Measurements from ENCODE around the gene MGAT3. TPM values are rescaled to one million over a fixed set of nuclear protein-coding genes. Genes with fewer than 3 reads are reported as not detected.

MGAT3 gene
- total RNA-seq, 2 donors from 2014 or later = 0.82 to 7.4 TPM

DNA sequence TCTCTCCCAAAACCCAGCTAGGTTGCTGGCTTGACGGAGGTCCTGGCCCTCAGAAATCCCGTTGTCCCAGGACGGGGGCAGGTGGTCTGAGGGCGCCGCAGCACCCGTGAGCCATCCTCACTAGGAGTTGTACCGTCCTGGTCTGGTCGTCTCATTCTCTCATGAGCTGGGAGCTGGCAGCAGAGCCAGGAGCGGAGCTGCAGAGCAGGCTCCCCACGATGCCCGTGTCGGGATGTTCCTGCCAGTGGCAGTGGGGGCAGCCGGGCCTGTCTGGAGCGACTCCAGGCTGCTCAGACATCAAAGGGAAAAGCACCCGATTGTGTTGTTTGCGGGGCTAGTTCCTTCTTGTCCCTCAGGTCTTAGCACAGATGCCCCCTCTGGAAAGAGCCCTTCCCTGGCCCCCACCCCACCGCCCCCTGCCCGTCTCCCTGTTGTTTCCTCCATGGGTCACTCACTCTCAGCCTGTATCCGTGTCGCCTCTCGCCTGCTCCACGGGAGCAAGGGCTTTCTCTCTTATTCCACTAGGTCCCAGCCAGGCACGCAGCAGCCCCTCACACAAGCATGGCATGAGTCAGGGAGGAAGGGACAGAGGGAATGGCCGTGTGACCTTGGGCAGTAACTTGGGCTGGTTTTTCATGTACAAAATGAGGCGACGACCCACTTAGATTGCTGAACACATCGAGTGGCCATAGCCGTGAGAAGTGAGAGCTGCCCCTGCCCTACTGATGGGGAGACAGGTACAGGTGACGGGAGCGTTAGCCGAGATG, 23.2 kb upstream of the MGAT3 start:
- TF ChIP-seq POLR2AphosphoS5 (IDR thresholded peaks at IDR 0.05) (no peak), POLR2A (IDR thresholded peaks at IDR 0.05) (no peak)
- TF ChIP-seq, protein P1, sequence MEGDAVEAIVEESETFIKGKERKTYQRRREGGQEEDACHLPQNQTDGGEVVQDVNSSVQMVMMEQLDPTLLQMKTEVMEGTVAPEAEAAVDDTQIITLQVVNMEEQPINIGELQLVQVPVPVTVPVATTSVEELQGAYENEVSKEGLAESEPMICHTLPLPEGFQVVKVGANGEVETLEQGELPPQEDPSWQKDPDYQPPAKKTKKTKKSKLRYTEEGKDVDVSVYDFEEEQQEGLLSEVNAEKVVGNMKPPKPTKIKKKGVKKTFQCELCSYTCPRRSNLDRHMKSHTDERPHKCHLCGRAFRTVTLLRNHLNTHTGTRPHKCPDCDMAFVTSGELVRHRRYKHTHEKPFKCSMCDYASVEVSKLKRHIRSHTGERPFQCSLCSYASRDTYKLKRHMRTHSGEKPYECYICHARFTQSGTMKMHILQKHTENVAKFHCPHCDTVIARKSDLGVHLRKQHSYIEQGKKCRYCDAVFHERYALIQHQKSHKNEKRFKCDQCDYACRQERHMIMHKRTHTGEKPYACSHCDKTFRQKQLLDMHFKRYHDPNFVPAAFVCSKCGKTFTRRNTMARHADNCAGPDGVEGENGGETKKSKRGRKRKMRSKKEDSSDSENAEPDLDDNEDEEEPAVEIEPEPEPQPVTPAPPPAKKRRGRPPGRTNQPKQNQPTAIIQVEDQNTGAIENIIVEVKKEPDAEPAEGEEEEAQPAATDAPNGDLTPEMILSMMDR (IDR thresholded peaks at IDR 0.05) = no peak
- WGBS = 67% methylated on average over 26 of the region's 31 CpGs
- Histone ChIP-seq H3K4me1 (replicated peaks) (no peaks in the 10 kb centered on the region), H3K36me3 (peaks cover 0 to 6% of the 10 kb centered on the region in 2 donors), H3K27me3 (replicated peaks; ENCODE audit: insufficient read depth) (no peaks in the 10 kb centered on the region), H3K9me3 (no peaks in the 10 kb centered on the region), H3K27ac (no peak overlapping the region), H3K4me3 (no peak overlapping the region)
- intact Hi-C loops (cut with DNase I) = no loop called here
- no peak for DNase-seq (ENCODE audit: low spot score)

GRCh38 chr22:39434243-39434653, 22.6 kb upstream of the MGAT3 start:
- H3K27me3 ChIP-seq (replicated peaks; ENCODE audit: insufficient read depth) = no peaks in the 10 kb centered on the region
- no peaks in the 10 kb centered on the region for H3K9me3 ChIP-seq
- H3K36me3 ChIP-seq = peaks cover 0 to 6% of the 10 kb centered on the region in 2 donors
- H3K4me1 ChIP-seq (replicated peaks) = no peaks in the 10 kb centered on the region
- no peak for DNase-seq (ENCODE audit: low spot score)
- intact Hi-C loops (cut with DNase I) = no loop called here
- 74% methylated on average over 18 of the region's 18 CpGs for WGBS
- TF ChIP-seq POLR2A (IDR thresholded peaks at IDR 0.05) = no peak
- TF ChIP-seq POLR2AphosphoS5 (IDR thresholded peaks at IDR 0.05) = no peak
- TF ChIP-seq, protein P1 (IDR thresholded peaks at IDR 0.05) = no peak
- no peak overlapping the region for H3K27ac ChIP-seq
- H3K4me3 ChIP-seq = no peak overlapping the region

DNA sequence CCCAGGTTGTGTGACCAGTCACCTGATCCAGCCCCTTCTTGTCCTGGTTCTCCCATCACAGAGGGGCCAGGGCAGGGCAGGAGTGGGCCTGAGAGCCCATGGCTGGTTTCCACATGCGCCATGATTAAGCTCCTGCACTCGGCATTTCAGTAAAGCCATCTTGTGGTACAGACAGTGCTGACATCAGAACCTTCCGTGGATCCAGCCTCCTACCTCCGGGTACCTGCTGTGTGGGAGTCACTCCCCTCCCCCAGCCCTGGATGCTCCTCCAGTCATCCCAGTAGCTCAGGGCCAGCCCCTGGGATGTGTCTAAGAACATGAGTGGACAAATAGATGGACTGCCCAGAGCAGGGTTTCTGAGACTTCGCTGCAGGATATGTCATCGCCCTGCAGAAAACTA, 22.1 kb upstream of the MGAT3 start:
- Histone ChIP-seq H3K4me1 (replicated peaks) (no peaks in the 10 kb centered on the region), H3K4me3 (no peak overlapping the region), H3K9me3 (no peaks in the 10 kb centered on the region), H3K27me3 (replicated peaks; ENCODE audit: insufficient read depth) (no peaks in the 10 kb centered on the region), H3K27ac (no peak overlapping the region), H3K36me3 (peaks cover 0 to 6% of the 10 kb centered on the region in 2 donors)
- no peak for TF ChIP-seq POLR2AphosphoS5 (IDR thresholded peaks at IDR 0.05)
- TF ChIP-seq, protein P1 (IDR thresholded peaks at IDR 0.05) = no peak
- no peak for TF ChIP-seq POLR2A (IDR thresholded peaks at IDR 0.05)
- 86% methylated on average over 6 of the region's 6 CpGs for WGBS
- no peak for DNase-seq (ENCODE audit: low spot score)
- intact Hi-C loops (cut with DNase I) = no loop called here

GRCh38 chr22:39435616-39436015, 21.2 kb upstream of the MGAT3 start:
- Histone ChIP-seq H3K9me3 (no peaks in the 10 kb centered on the region), H3K4me3 (no peak overlapping the region), H3K27me3 (replicated peaks; ENCODE audit: insufficient read depth) (no peaks in the 10 kb centered on the region), H3K36me3 (no peaks in the 10 kb centered on the region), H3K4me1 (replicated peaks) (no peaks in the 10 kb centered on the region), H3K27ac (no peak overlapping the region)
- WGBS = 86% methylated on average over 8 of the region's 8 CpGs
- intact Hi-C loops (cut with DNase I) = no loop called here
- TF ChIP-seq POLR2A (IDR thresholded peaks at IDR 0.05) (no peak), POLR2AphosphoS5 (IDR thresholded peaks at IDR 0.05) (no peak)
- TF ChIP-seq, protein P1 (IDR thresholded peaks at IDR 0.05) = no peak
- DNase-seq (ENCODE audit: low spot score) = no peak
